HEK293 (cell line): ENCODE data around the gene RBPJL.

Source experiments
- CTCF ChIA-PET: fragments of 350-600 bp; formaldehyde crosslinking; extraction: SDS; loops from one replicate; lab custom pipeline; 2021; ENCODE audit warnings: antibody characterized with exemption; lab: Yijun Ruan, JAX
- POLR2A ChIA-PET: fragments of 300-600 bp; formaldehyde crosslinking; extraction: SDS; loops from one replicate; lab custom pipeline; 2020; ENCODE audit warnings: antibody characterized with exemption, inconsistent platforms; lab: Yijun Ruan, JAX
- H3K27ac ChIP-seq: fragments of 200-500 bp; sonication (Bioruptor generic); 2 replicates; pipeline ENCODE4 v1.5.1; 2014; ENCODE audit warnings: low read depth, low read length, control low read depth, inconsistent platforms; ENCODE audit errors: extremely low read depth
- H3K36me3 ChIP-seq, 2 experiments: fragments of 200-500 bp in 1 of 2; sonication (Bioruptor generic) in 1 of 2; 1 replicate in 1 of 2; 2 replicates in 1 of 2; pipeline ENCODE4 v1.5.1; 2014 to 2017; ENCODE audit warnings: inconsistent platforms in 2 of 2, low read length in 2 of 2; ENCODE audit not compliant: control insufficient read depth in 2 of 2, insufficient read depth in 1 of 2
- H3K4me1 ChIP-seq: fragments of 200-500 bp; sonication (Bioruptor generic); 2 replicates; pipeline ENCODE4 v1.5.1; 2014; ENCODE audit warnings: mild to moderate bottlenecking, low read length, inconsistent platforms; ENCODE audit not compliant: control insufficient read depth, insufficient read depth
- H3K4me3 ChIP-seq: 2 replicates; pipeline ENCODE4 v1.5.1; 2011; ENCODE audit warnings: low read depth, mild to moderate bottlenecking, control low read depth, low read length, moderate library complexity
- H3K9me3 ChIP-seq: fragments of 200-500 bp; sonication (Bioruptor generic); 2 replicates; pipeline ENCODE4 v1.5.1; 2014; ENCODE audit warnings: low read depth, low read length, inconsistent platforms; ENCODE audit not compliant: control insufficient read depth, insufficient read depth
- GFI1B ChIP-seq: fragments of 450-650 bp; formaldehyde crosslinking; IDR thresholded peaks from 2 replicates; pipeline ENCODE4 v1.5.1; 2016; ENCODE audit warnings: missing biosample characterization, missing genetic modification characterization
- PRDM2 ChIP-seq: fragments of 450-650 bp; formaldehyde crosslinking; IDR thresholded peaks from 2 replicates; pipeline ENCODE4 v1.5.1; 2016; ENCODE audit warnings: missing biosample characterization, missing genetic modification characterization, borderline replicate concordance
- SP2 ChIP-seq: fragments of 450-650 bp; formaldehyde crosslinking; IDR thresholded peaks from 2 replicates; pipeline ENCODE4 v1.5.1; 2016; ENCODE audit warnings: missing biosample characterization, missing genetic modification characterization
- ZNF211 ChIP-seq: fragments of 450-650 bp; formaldehyde crosslinking; IDR thresholded peaks from 2 replicates; pipeline ENCODE4 v1.5.1; 2016; ENCODE audit warnings: low read depth, missing biosample characterization, missing genetic modification characterization
- ZNF335 ChIP-seq: fragments of 450-650 bp; formaldehyde crosslinking; conservative IDR thresholded peaks from 2 replicates; pipeline ENCODE4 v1.5.1; 2016; ENCODE audit warnings: missing biosample characterization, missing genetic modification characterization
- ZNF394 ChIP-seq: fragments of 450-650 bp; formaldehyde crosslinking; IDR thresholded peaks from 2 replicates; pipeline ENCODE4 v1.5.1; 2016; ENCODE audit warnings: missing biosample characterization, missing genetic modification characterization, mild to moderate bottlenecking, moderate library complexity, borderline replicate concordance
- ZNF398 ChIP-seq: fragments of 450-650 bp; formaldehyde crosslinking; IDR thresholded peaks from 2 replicates; pipeline ENCODE4 v1.5.1; 2017; ENCODE audit warnings: missing biosample characterization, missing genetic modification characterization
- ZNF530 ChIP-seq: fragments of 450-650 bp; formaldehyde crosslinking; IDR thresholded peaks from 2 replicates; pipeline ENCODE4 v1.5.1; 2016; ENCODE audit warnings: low read depth, missing biosample characterization, missing genetic modification characterization
- ZNF544 ChIP-seq: fragments of 450-650 bp; formaldehyde crosslinking; IDR thresholded peaks from 2 replicates; pipeline ENCODE4 v1.5.0; 2017; ENCODE audit warnings: missing biosample characterization, missing genetic modification characterization
- ZNF548 ChIP-seq: fragments of 450-650 bp; formaldehyde crosslinking; IDR thresholded peaks from 2 replicates; pipeline ENCODE4 v1.5.1; 2016; ENCODE audit warnings: missing biosample characterization, missing genetic modification characterization
- ZNF658 ChIP-seq: fragments of 450-650 bp; formaldehyde crosslinking; IDR thresholded peaks from 2 replicates; pipeline ENCODE4; 2016; ENCODE audit warnings: missing biosample characterization, missing genetic modification characterization
- ZNF747 ChIP-seq: fragments of 450-650 bp; formaldehyde crosslinking; IDR thresholded peaks from 2 replicates; pipeline ENCODE4 v1.5.1; 2016; ENCODE audit warnings: missing biosample characterization, missing genetic modification characterization
- ZNF768 ChIP-seq: fragments of 450-650 bp; formaldehyde crosslinking; IDR thresholded peaks from 2 replicates; pipeline ENCODE4 v1.5.1; 2018; ENCODE audit warnings: missing biosample characterization, mild to moderate bottlenecking, missing genetic modification characterization
- ZNF777 ChIP-seq: fragments of 450-650 bp; formaldehyde crosslinking; IDR thresholded peaks from 2 replicates; pipeline ENCODE4 v1.5.1; 2017; ENCODE audit warnings: missing biosample characterization, missing genetic modification characterization, borderline replicate concordance
- ZSCAN5A ChIP-seq: fragments of 450-650 bp; formaldehyde crosslinking; IDR thresholded peaks from 2 replicates; pipeline ENCODE4 v1.5.1; 2016; ENCODE audit warnings: missing biosample characterization, missing genetic modification characterization
- ZXDB ChIP-seq: fragments of 450-650 bp; formaldehyde crosslinking; IDR thresholded peaks from 2 replicates; pipeline ENCODE4 v1.5.1; 2016; ENCODE audit warnings: missing biosample characterization, missing genetic modification characterization
- TF ChIP-seq, protein P1 (sequence below): fragments of 450-650 bp; formaldehyde crosslinking; conservative IDR thresholded peaks from 2 replicates; pipeline ENCODE4 v1.5.1; 2016; ENCODE audit warnings: low read depth, missing biosample characterization, missing genetic modification characterization

RBPJL gene

GRCh38 chr20:45257711-45258110 is 48.9 kb upstream of the RBPJL start (continued):
- no peak for TF ChIP-seq GFI1B (tag by site-specific recombination)
- TF ChIP-seq ZNF747: no peak
- no peak for TF ChIP-seq ZNF530 (tag by site-specific recombination)
- TF ChIP-seq ZNF548: no peak
- TF ChIP-seq ZNF398 (tag by site-specific recombination): no peak
- TF ChIP-seq SP2 (tag by site-specific recombination): no peak
- TF ChIP-seq ZNF658 (tag by site-specific recombination): no peak
- TF ChIP-seq ZNF335 (tag by site-specific recombination): no peak
- no peak for TF ChIP-seq PRDM2 (tag by site-specific recombination)

- TF ChIP-seq ZNF768 (tag by site-specific recombination) (no peak), ZNF211 (no peak), ZXDB (no peak), ZSCAN5A (no peak), ZNF777 (tag by site-specific recombination) (no peak), ZNF394 (no peak), ZNF544 (no peak)
- TF ChIP-seq, protein P1, sequence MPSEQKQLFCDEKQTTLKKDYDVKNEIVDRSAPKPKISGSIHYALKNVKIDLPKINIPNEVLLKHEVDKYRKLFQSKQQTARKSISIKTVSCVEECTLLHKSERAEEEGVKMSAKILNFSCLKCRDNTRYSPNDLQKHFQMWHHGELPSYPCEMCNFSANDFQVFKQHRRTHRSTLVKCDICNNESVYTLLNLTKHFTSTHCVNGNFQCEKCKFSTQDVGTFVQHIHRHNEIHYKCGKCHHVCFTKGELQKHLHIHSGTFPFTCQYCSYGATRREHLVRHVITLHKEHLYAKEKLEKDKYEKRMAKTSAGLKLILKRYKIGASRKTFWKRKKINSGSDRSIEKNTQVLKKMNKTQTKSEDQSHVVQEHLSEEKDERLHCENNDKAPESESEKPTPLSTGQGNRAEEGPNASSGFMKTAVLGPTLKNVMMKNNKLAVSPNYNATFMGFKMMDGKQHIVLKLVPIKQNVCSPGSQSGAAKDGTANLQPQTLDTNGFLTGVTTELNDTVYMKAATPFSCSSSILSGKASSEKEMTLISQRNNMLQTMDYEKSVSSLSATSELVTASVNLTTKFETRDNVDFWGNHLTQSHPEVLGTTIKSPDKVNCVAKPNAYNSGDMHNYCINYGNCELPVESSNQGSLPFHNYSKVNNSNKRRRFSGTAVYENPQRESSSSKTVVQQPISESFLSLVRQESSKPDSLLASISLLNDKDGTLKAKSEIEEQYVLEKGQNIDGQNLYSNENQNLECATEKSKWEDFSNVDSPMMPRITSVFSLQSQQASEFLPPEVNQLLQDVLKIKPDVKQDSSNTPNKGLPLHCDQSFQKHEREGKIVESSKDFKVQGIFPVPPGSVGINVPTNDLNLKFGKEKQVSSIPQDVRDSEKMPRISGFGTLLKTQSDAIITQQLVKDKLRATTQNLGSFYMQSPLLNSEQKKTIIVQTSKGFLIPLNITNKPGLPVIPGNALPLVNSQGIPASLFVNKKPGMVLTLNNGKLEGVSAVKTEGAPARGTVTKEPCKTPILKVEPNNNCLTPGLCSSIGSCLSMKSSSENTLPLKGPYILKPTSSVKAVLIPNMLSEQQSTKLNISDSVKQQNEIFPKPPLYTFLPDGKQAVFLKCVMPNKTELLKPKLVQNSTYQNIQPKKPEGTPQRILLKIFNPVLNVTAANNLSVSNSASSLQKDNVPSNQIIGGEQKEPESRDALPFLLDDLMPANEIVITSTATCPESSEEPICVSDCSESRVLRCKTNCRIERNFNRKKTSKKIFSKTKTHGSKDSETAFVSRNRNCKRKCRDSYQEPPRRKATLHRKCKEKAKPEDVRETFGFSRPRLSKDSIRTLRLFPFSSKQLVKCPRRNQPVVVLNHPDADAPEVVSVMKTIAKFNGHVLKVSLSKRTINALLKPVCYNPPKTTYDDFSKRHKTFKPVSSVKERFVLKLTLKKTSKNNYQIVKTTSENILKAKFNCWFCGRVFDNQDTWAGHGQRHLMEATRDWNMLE (tag by site-specific recombination): no peak
- TF ChIP-seq, all 188 proteins: peak for 0
- Histone ChIP-seq H3K36me3 (no peaks in the 10 kb centered on the region), H3K9me3 (no peaks in the 10 kb centered on the region), H3K4me1 (no peaks in the 10 kb centered on the region; the same call in 1 of the 2 replicates), H3K27ac (no peak overlapping the region), H3K4me3 (no peak overlapping the region)
- ChIA-PET POLR2A (no interaction called here), CTCF (interaction anchor here (0.6 kb wide), 1 partner anchor 220 kb away, joined by 3 read pairs; no protein-coding TSS in a partner anchor)
Observed at GRCh38 chr20:45258259-45258658, 48.4 kb upstream of the RBPJL start.
